Fibroblast of skin of right quadriceps (primary cell): ENCODE measurements around the gene TBC1D16.
"Not testable (repeated sequence)": the region's sequence is repeated elsewhere in the genome, so short reads cannot be mapped to it uniquely, and the experiment has no call there.

ENCODE experiments used
- DNase-seq: peaks from one replicate; pipeline ENCODE4 v3.0.0-alpha.2; 2013

Gene TBC1D16

GRCh38 chr17:80002070-80002641 is 33.5 kb downstream of the TBC1D16 start:
- DNase-seq = no peak

- no peak for DNase-seq
Measured at GRCh38 chr17:80000981-80001775, 34.5 kb downstream of the TBC1D16 start.

GRCh38 chr17:80000136-80000535 is 35.5 kb downstream of the TBC1D16 start:
- no peak for DNase-seq

DNA sequence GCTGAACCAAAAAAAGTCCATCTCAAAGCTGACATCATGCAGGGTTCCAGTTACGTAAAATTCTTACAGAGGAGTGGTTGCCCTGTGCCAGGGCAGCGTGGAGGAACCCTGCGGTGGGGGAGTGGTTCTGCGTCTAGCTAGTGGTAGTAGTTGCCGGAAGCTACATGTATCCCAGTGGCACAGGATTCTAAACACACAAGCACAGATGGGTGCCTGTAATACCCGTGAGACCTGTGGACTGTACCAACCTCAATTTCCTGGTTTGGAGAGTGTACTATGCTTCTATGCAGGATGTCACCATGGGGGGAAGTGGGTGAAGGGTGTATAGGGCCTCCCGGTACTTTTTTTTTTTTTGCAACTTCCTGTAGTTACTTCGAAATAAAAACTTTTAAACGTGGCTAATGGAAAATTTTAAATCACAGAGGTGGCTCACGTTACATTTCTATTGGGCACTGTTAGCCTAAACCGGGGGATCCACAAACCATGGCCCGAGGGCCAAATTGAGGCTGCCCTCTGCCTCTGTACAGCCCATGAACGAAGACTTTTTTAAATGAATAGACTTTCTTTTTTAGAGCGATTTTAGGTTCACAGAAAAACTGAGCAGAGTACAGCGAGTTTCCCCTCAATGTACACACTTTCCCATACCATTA is 38.5 kb downstream of the TBC1D16 start:
- no peak for DNase-seq

- DNase-seq = no peak
Measured at GRCh38 chr17:79996291-79996690, 39.4 kb downstream of the TBC1D16 start.

- DNase-seq = no peak
Measured at GRCh38 chr17:79995696-79996095, 40.0 kb downstream of the TBC1D16 start.

- no peak for DNase-seq
Measured at GRCh38 chr17:79994602-79995001, 41.1 kb downstream of the TBC1D16 start.

GRCh38 chr17:79994228-79994569 is 41.5 kb downstream of the TBC1D16 start:
- DNase-seq = not testable (repeated sequence)

GRCh38 chr17:79993390-79994227 is 42.1 kb downstream of the TBC1D16 start:
- DNase-seq = peak; percentile 96

DNA sequence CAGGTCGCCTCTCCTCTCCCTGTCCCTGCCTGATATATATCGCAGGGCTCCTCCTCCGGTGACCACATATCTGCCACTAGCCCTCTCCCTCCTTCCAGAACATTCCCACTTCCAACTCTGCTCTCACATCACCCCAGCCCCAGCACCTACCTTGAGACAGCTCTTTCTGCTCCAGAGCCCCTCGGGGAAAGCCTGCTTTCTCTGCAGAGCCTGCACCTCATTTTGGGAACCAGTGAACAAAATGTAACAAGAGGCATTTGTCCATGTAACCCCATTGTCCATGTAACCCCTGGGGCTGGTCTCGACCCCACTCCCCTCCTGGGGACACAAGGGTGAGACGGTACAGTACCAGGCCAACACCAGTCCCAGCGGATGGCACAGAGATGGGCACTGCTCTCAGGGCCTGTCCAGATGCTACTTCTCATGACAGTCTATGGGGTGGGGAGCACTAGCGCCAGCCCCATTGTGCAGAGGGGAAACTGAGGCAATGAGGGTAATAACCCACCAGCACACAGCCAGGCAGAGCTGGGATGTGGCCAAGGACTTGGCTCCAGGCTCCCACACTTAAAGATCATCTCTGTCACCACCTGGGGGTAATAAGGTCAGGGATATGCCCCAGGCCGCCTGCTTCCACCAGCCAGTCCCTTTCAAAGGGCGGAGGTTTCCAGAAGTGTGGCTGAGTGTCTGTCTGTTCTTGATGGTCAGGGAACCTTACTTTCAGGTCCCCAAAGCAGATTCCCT is 42.9 kb downstream of the TBC1D16 start:
- DNase-seq = peak; percentile 20

DNA sequence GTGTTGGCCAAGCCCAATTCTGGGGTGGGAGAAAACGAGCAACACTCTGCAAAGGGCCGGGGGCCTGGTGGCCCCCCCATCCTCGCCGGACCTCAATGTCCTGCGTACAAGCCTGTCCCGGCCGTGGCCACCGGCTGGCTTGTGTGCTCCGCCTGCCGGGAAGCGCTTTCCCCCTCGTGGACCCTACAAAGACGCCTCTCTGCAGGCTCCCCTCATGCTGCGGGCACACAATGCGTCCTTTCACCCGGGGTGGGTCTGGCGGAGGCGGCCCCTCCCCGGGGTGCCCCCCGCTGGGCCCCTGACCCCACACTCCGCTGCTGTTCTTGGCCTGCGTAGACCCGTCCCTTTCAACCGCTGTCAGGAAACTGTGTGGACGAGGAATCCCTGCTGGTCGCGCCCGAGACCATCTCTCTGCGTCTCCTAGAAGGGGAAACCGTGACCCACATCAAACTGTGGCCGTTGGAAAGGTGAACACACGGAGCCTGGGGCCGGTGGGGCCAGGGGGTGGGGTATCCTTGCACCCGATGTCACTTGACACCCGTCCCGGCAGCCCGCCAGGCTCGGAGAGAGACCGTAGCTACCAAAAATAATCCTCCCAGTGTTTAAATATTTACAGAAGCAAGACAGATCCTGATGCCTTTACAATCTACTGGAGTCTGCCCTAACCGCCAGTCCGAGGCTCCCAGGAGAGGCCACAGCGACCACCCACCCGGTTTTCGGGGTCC is 43.6 kb downstream of the TBC1D16 start:
- DNase-seq = peak; percentile 45

- peak; percentile 76 for DNase-seq
Measured at GRCh38 chr17:79991140-79991923, 44.3 kb downstream of the TBC1D16 start.

GRCh38 chr17:79990704-79991103 is 45.0 kb downstream of the TBC1D16 start:
- no peak for DNase-seq

DNA sequence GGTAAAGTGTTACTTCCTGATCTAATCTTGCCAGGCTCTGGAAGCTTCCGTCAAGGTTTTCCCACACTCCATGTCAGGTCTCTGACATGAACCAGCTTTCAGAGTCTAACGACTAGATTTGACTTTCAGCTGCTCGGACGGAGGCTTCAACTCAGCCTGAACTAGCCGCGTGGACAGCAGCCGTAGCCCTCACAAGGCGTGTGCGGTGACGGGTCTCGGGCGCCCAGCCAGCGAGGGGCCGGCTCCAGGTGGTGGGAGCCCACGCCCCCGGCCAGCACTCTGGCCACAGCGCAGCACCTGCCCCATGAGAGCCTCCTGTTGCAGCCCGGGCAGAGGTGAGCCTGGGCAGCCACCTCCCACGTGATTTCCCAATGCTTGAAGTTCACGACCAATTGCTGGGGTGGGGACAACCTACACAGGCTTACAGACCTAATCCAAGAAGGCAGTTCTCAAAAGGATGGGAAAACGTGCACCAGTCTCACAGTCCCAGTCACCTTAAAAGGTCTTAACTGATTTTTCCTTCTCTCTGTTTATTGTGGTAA is 45.5 kb downstream of the TBC1D16 start:
- no peak for DNase-seq

GRCh38 chr17:79989106-79989835 is 46.4 kb downstream of the TBC1D16 start:
- DNase-seq = no peak

DNA sequence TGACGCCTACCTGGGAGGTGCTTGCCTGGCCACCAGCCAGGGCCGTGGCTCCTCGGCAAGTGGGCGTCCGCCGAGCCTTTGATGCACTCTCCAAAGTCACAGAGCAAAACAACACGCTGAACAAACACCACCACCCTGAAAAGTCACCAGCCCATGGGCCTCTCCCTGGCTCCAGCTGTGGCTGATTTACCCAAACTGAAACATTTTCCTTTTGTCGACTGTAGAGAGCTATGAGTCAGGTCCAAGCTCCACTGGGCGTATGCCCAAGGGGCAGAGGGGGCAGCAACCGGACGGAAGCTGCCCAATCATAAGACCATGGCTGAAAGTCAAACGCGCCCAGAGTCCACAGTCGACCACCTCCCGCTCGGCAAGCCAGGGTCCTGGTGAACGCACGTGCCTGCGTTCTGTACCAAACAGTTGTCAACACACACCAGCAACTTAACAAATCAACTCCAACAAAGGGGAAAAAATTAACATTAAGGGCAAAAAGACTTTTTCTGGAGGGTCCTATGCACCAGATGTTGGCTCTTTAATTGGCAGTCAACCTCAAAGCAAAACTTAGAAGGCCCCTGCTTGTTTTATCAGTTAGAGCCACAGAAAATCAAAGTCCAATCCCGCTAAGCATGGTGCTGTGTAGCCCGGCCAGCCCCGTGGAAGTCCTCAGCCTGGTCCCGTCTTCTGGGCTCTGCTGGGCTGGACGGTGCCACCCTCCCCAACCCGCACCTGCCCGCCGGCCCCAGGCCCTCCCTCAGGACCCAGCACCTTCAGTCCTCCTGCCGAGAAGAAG is 47.3 kb downstream of the TBC1D16 start:
- peak; percentile 52 for DNase-seq

- DNase-seq = no peak
Measured at GRCh38 chr17:79987935-79988184, 47.8 kb downstream of the TBC1D16 start.

DNA sequence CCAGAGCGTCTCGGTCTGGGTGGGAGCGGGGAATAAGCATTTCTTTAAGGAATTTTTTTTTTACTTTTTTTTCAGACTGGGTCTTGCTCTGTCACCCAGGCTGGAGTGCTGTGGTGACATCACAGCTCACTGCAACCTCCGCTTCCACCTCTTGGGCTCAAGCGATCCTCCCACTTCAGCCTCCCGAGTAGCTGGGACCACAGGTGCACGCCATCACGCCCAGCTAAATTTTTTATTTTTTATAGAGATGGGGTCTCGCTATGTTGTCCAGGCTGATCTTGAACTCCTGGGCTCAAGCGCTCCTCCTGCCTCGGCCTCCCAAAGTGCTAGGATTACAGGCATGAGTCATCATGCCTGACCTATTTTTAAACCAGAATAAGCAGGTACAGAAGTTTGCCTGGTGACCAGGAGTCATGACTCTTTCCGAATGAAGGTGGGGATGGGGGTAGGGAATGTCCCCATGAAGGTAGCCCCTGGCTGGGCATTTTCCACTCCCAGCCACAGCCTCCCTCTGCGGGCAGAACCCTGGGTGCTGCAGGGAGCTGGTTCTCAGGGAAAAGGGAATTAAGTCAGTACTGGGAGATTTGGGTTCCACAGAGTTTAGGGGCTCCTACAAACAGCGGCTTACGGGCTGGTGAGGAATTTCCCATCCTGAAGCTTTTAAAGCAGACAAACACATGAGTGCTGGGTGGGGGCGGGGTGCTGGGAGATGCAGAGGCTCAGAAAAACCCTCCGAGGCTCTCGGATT is 48.3 kb downstream of the TBC1D16 start:
- no peak for DNase-seq
